CD4-positive, alpha-beta T cell treated with Interleukin-15 for 4 hours (primary cell): ENCODE measurements around the gene CWC27.

ENCODE experiments used
- DNase-seq: peaks from one replicate; pipeline ENCODE4 v3.0.0-alpha.2; 2020; ENCODE audit warnings: low spot score

Gene CWC27

DNA sequence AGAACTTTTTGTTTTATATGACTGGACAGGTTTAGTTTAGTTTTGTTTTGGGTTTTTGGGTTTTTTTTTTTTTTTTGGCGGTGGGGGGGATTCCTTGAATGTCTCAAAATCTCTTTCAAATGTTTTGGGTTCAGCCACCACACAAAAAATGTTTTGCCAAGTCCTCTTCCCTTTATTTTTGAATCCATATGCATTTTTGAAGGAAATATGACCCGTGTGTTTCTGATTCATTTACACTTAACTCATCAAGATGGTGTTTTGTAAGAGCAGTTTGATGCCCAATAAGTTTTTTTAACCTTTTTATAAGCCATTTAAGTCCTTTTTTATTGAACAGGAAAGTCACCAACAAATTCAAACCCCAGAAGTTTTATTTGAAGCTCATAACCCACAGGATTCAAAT lies 209.8 kb downstream of the CWC27 start:
- DNase-seq = no peak

DNA sequence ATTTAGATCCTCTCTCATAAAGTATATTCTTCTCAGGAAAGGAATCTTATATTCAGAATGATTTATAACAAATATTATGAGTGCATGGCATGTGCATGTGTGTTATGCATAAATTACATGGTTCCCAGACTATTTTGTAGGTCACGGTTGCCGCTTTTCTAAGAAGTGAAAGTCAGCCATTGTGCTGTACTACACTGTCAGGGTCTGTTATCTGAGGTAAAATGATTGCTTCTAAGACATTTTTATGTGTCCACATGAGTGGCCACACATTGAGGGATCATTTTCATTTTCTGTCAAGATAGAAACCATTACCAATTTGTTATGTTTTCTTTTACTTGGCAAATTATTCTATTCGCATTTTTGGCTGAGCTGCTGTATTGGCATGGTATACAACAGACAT lies 210.8 kb downstream of the CWC27 start:
- DNase-seq = no peak

DNA sequence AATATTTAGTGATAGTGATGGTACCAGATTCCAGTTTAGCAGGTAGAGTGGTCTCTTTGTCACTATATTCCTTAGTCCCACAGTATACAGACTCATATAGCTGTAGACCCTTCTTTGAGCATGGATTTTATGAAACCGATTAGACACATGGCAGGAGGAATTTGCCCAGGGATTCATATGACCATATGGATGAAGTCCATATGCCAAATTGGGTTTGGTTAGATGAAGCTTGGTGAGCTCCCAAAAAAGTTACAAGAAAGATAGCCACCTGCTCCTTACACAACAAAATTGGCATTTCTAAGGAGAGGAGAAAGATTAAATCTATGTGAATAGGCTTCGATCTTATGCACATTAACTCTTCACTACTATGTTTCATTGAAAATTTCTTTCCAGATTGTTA lies 211.4 kb downstream of the CWC27 start:
- no peak for DNase-seq

GRCh38 chr5:64987768-64988167 lies 219.0 kb downstream of the CWC27 start:
- no peak for DNase-seq

- no peak for DNase-seq
These were observed 240.5 kb downstream of the CWC27 start for GRCh38 chr5:65009207-65009606.

DNA sequence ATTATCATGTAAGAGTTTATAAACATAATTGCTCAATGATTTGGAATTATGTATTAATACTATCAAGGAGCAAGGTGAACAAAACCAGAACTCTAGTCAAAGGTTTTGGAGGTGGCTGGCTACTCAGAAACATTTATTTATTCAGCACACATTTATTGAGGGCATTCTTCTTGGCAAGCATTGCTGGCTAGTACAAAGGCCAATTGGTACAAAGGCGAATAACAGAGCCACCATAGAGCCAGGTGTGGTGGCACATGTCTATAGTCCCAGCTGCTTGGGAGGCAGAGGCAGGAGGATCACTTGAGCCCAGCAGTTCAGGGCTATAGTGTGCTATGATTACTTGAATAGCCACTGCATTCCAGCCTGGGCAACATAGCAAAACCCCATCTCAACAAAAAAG lies 242.1 kb downstream of the CWC27 start:
- no peak for DNase-seq

DNA sequence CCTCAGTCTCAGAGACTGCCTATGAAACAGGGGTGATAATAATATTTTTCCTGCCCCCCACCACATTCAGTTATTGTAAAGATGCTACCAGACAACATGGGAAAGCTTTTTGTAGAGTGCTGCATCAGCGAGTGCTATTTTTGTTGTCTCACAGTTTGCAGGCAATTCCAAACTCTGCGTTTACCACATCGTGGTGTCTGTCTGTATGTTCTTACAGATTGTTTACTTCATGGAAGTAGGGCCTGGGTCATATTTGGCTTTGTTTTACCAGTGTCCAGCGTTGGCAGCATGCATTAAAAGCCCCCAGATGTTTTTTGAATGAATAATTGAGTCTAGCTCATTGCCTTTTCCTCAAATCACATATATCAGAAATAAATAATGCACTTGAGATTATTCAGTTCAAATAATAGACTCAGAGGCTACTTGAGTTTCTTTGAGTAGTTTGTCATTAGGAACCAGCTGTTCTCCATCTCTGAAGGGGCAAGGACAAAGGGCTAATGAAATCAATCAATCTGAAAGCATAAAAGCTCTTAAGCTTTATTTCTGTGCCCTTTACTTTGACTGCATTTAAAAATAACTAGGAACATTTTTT lies 243.7 kb downstream of the CWC27 start:
- DNase-seq = no peak

DNA sequence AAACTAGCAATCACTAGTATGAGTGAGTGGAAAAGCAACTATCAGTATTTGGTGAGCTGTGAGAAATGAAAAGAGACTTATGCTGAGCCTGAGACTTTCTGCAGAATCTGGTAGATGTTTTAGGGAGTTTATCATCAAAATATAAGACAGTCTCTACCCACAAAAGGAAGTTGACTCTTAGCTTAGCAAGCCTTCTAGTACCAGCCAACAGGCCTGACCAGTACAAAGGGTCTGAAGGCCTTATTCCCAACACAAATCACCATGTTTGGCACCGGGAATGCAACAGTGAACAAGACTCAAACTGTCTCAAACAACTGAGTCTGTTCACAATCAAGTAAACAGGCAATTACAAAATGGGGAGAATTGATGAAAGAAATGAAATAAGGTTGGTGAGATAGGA lies 244.4 kb downstream of the CWC27 start:
- DNase-seq = no peak

DNA sequence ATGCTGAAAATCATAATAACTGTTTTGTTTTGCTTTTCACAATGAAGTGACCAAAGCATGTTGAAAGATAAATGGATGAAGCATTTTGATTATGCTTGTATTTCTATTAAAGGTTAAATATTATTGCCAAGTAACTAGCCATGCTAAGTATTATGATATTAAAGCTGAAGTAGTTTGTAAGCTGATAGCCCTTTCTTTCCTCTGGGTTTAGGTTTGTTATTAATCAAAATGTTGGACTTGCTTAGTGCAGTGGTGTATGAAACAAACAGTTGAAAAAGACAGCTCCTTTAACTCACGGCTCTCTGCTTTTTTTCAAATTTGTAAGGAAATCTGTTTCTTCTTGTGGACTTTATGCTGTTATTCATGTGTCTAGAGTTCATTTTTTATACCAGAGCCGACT lies 246.0 kb downstream of the CWC27 start:
- DNase-seq = no peak

GRCh38 chr5:65015767-65016166 lies 247.0 kb downstream of the CWC27 start:
- no peak for DNase-seq

GRCh38 chr5:65017636-65018035 lies 248.9 kb downstream of the CWC27 start:
- no peak for DNase-seq

DNA sequence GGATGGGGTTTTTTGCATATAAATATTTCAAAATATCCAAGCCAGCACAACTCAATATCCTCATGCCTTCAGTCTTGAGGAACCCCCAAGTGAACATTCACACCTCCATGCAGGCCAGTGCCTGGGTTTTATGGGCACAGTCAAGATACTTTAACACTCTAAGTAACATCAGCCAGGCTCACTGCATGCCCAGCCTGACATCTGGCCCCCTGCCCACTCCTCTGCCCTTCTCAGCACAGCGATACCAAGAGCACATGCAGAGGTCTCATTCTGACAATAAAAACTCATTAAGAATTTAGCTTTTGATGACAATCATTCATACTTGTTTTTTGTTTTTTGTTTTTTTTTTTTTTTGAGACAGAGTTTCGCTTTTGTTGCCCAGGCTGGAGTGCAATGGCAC lies 250.0 kb downstream of the CWC27 start:
- DNase-seq = no peak

DNA sequence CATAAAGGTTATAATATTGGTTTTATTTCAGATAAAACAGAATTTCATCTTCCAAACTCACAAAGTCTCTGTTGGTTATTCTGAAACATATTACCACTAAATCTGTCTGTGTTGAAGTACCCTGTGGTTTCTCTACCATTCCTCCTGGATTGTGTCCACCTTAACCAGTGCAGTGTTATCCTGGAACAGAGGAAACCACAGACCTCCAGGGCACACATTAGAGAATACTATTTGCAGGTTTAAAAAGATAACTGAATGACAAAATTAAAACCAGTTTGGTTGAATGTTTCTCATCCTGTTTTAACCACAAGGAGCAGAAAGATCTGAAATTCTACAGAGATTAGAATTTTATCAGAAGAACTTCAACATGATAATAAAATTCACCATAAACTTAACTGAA lies 251.8 kb downstream of the CWC27 start:
- no peak for DNase-seq

DNA sequence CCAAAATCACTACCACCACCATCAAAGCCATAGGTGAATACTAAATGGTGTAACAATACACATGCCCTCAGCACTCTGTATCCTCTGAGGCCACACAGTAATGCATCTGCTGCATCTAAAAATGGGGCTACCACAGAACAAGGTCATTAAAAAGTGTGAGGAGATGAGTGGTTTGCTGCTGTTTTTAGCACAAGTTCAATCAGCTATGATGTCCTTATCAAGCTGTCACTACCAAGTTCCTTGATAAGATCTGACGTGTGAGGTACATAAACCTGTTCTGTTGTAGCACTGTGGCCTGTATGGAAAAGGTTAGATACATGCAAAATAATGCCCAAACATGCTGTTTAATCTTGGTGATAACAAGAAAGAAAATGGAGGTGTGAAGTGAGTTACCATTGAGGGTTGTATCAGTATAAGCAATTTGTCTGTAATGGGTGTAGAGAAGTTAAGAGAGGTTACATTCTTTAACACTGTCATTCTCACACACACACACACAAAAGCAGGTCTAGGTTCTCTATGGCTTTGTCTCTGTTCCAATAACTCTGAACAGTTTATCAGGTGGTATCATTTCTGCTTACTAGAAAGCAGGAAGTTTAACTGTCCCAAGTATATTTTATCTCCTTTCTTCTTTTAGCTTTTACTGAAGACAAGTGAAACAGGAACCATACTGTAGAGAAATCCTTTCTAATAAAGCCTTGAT lies 252.9 kb downstream of the CWC27 start:
- peak; percentile 6 for DNase-seq

DNA sequence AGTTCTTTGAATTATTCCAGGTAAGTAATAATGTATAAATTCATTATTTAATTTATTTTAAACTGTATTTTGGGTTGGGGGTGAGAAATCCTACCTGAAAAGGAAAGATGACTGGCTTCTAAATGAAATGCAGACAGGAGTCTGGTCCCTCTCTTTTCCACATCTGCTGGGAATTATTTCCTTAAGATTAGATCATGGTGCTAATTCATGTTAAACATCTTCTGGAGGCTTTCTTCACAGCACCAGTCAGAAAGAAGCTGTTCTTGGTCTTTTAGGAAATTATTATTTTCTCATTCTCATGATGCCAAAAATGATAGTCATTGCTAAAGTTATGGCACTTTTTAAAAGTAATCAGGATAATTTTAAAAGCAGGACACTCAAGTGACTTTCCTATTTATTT lies 254.2 kb downstream of the CWC27 start:
- no peak for DNase-seq

DNA sequence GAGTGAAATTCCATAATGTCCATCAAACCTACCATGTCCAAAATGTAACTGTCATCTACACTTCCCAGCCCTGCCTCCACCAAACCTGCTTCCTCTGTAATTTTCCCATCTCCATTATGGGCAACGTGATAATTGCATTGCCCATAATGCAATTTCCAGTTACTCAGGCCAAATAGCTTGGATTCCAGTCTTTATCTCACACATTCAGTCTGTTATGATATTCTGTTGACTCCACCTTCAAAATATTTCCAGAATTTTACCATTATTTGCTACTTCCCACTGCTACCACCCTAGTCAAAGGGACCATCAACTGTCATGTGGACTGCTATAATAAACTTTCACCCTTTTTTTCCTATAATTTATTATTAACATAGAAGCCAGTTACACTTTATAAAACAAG lies 256.0 kb downstream of the CWC27 start:
- DNase-seq = no peak

GRCh38 chr5:65026816-65027548 lies 258.3 kb downstream of the CWC27 start:
- no peak for DNase-seq

DNA sequence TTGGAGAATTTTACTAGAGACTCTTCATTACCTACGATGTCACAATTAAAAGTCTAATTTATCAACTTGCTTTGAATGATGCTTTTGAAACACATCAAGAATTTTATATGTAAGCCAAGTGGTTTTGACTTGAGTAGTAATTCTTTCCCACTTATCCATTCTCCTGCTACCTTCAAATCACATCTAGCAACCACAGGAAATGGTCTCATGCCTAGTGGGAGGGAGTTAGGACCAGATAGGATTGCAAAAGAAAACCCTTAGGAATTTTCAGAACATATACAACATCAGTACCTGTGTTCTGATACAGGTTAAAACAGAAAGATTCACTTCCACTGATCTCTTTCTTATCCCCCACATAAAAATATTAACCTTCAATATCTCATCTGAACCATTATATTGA lies 260.4 kb downstream of the CWC27 start:
- no peak for DNase-seq

GRCh38 chr5:65030056-65030455 lies 261.3 kb downstream of the CWC27 start:
- DNase-seq = no peak

DNA sequence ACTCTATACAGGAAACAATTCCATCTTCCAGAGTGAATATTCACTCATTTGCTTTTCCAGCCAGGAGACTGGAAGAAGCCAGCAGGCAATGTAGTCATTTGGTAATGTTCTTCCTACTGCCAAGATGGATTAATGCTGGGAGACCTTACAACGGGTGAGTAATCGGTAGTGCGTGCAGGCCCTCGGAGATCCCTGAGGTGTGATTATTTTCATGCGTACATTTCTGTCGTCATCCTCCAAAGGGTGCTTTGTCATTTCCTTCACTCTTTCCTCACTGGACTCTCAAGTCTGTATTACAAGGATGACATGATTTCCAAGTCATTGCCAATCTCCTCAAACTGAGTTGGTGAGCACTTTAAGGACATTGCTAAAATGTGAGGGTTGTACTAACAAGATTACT lies 263.5 kb downstream of the CWC27 start:
- DNase-seq = no peak

GRCh38 chr5:65034029-65034812 lies 265.5 kb downstream of the CWC27 start:
- DNase-seq = no peak

GRCh38 chr5:65034813-65035209 lies 266.1 kb downstream of the CWC27 start:
- DNase-seq = no peak
